SK-N-SH treated with all-trans-retinoic acid at 6 μM for 48 hours (cell line): ENCODE results near the gene GBF1.

Experiments
- ATAC-seq: fragments of 200-7000 bp; cut with Tn5 transposase; 3 replicates; pipeline ENCODE4 v1.9.1; 2020; ENCODE audit warnings: mild to moderate bottlenecking, moderate library complexity
- ARNTL ChIP-seq: fragments of 450-650 bp; formaldehyde crosslinking; IDR thresholded peaks from 2 replicates; pipeline ENCODE4 v1.5.0; 2020; ENCODE audit warnings: low read depth, mild to moderate bottlenecking, moderate library complexity, borderline replicate concordance
- BACH2 ChIP-seq: fragments of 250-450 bp; sonication (Bioruptor Pico); IDR thresholded peaks from 2 replicates; pipeline ENCODE4 v1.9.0; 2021; ENCODE audit warnings: mild to moderate bottlenecking, borderline replicate concordance
- CREB5 ChIP-seq: fragments of 250-450 bp; sonication (Bioruptor Pico); IDR thresholded peaks from 2 replicates; pipeline ENCODE4 v1.5.1; 2020; ENCODE audit warnings: low read depth, mild to moderate bottlenecking, moderate library complexity
- CSDC2 ChIP-seq: fragments of 250-450 bp; sonication (Bioruptor Pico); IDR thresholded peaks from 2 replicates; pipeline ENCODE4 v1.5.0; 2020; ENCODE audit warnings: mild to moderate bottlenecking, moderate library complexity
- CSRNP3 ChIP-seq: fragments of 250-450 bp; sonication (Bioruptor Pico); IDR thresholded peaks from 2 replicates; pipeline ENCODE4 v1.5.1; 2021; ENCODE audit warnings: mild to moderate bottlenecking, moderate library complexity
- ESRRG ChIP-seq: fragments of 250-450 bp; sonication (Bioruptor Pico); IDR thresholded peaks from 2 replicates; pipeline ENCODE4 v1.6.1; 2021; ENCODE audit warnings: mild to moderate bottlenecking
- GLIS3 ChIP-seq: fragments of 250-450 bp; sonication (Bioruptor Pico); IDR thresholded peaks from 2 replicates; pipeline ENCODE4 v1.5.0; 2020; ENCODE audit warnings: mild to moderate bottlenecking, moderate library complexity
- ISL1 ChIP-seq: fragments of 250-450 bp; sonication (Bioruptor Pico); IDR thresholded peaks from 2 replicates; pipeline ENCODE4 v2.1.2; 2022; ENCODE audit warnings: mild to moderate bottlenecking, moderate library complexity
- OSR1 ChIP-seq: fragments of 250-450 bp; sonication (Bioruptor Pico); IDR thresholded peaks from 2 replicates; pipeline ENCODE4 v1.8.0; 2022; ENCODE audit warnings: moderate library complexity, mild to moderate bottlenecking, inconsistent platforms
- PATZ1 ChIP-seq: fragments of 250-450 bp; sonication (Bioruptor Pico); IDR thresholded peaks from 2 replicates; pipeline ENCODE4 v1.8.0; 2020; ENCODE audit warnings: mild to moderate bottlenecking, moderate library complexity, borderline replicate concordance
- POU6F1 ChIP-seq: fragments of 250-450 bp; sonication (Bioruptor Pico); IDR thresholded peaks from 2 replicates; pipeline ENCODE4 v1.8.0; 2021; ENCODE audit warnings: low read depth, mild to moderate bottlenecking, moderate library complexity, borderline replicate concordance
- PPARA ChIP-seq: fragments of 250-450 bp; sonication (Bioruptor Pico); IDR thresholded peaks from 2 replicates; pipeline ENCODE4 v1.5.0; 2020; ENCODE audit warnings: mild to moderate bottlenecking, borderline replicate concordance
- RARB ChIP-seq: fragments of 250-450 bp; sonication (Bioruptor Pico); IDR thresholded peaks from 2 replicates; pipeline ENCODE4 v1.8.0; 2021; ENCODE audit warnings: mild to moderate bottlenecking, moderate library complexity
- SNAI2 ChIP-seq: fragments of 250-450 bp; sonication (Bioruptor Pico); IDR thresholded peaks from 2 replicates; pipeline ENCODE4 v1.5.0; 2020; ENCODE audit warnings: mild to moderate bottlenecking, moderate library complexity
- TOX ChIP-seq: fragments of 250-450 bp; sonication (Bioruptor Pico); IDR thresholded peaks from 2 replicates; pipeline ENCODE4 v1.8.0; 2021; ENCODE audit warnings: mild to moderate bottlenecking, moderate library complexity, borderline replicate concordance
- TSHZ2 ChIP-seq: fragments of 250-450 bp; sonication (Bioruptor Pico); IDR thresholded peaks from 2 replicates; pipeline ENCODE4 v1.5.0; 2020; ENCODE audit warnings: mild to moderate bottlenecking, moderate library complexity
- ZC3H10 ChIP-seq: fragments of 250-450 bp; sonication (Bioruptor Pico); IDR thresholded peaks from 2 replicates; pipeline ENCODE4 v1.5.1; 2021; ENCODE audit warnings: mild to moderate bottlenecking, moderate library complexity
- ZNF565 ChIP-seq: fragments of 450-650 bp; formaldehyde crosslinking; conservative IDR thresholded peaks from 2 replicates; pipeline ENCODE4 v1.5.0; 2020; ENCODE audit warnings: low read depth, mild to moderate bottlenecking, moderate library complexity
- ZNF70 ChIP-seq: fragments of 450-650 bp; formaldehyde crosslinking; IDR thresholded peaks from 2 replicates; pipeline ENCODE4 v1.5.0; 2020; ENCODE audit warnings: mild to moderate bottlenecking, moderate library complexity
- ZNF8 ChIP-seq: fragments of 450-650 bp; formaldehyde crosslinking; IDR thresholded peaks from 2 replicates; pipeline ENCODE4 v1.5.0; 2020; ENCODE audit warnings: mild to moderate bottlenecking, moderate library complexity

Gene GBF1

GRCh38 chr10:102384053-102384452 is 138.7 kb downstream of the GBF1 start:
- TF ChIP-seq ZNF565 (CRISPR knock-in tag) (no peak), TSHZ2 (CRISPR knock-in tag) (no peak), GLIS3 (no peak), CREB5 (CRISPR knock-in tag) (no peak), CSRNP3 (CRISPR knock-in tag) (no peak), TOX (no peak), OSR1 (CRISPR knock-in tag) (no peak), RARB (no peak), ARNTL (no peak)
- peak; percentile 41; the same call in 2 of the 3 replicates for ATAC-seq

- no peak for ATAC-seq
Measured at GRCh38 chr10:102384606-102385429, 139.5 kb downstream of the GBF1 start.

More at GRCh38 chr10:102384606-102385429, 139.5 kb downstream of the GBF1 start:
- no peak for TF ChIP-seq ZNF8 (CRISPR knock-in tag)
- TF ChIP-seq ESRRG (CRISPR knock-in tag) = no peak
- no peak for TF ChIP-seq RARB
- TF ChIP-seq BACH2 = no peak
- no peak for TF ChIP-seq SNAI2 (CRISPR knock-in tag)
- no peak for TF ChIP-seq ARNTL
- TF ChIP-seq PPARA (CRISPR knock-in tag) = no peak
- TF ChIP-seq PATZ1 = no peak
- no peak for TF ChIP-seq ZNF565 (CRISPR knock-in tag)
- TF ChIP-seq POU6F1 (CRISPR knock-in tag) = no peak
- TF ChIP-seq CSDC2 (CRISPR knock-in tag) = no peak
- TF ChIP-seq ZNF70 (CRISPR knock-in tag) = no peak
- TF ChIP-seq ISL1 (CRISPR knock-in tag) = no peak
- TF ChIP-seq ZC3H10 (CRISPR knock-in tag) = no peak
- TF ChIP-seq CSRNP3 (CRISPR knock-in tag) = no peak
